ENCODE data around the gene PSMD8. TPM values are rescaled to one million over a fixed set of nuclear protein-coding genes. Genes with fewer than 3 reads are reported as not detected.

The PSMD8 gene
- total and polyA plus RNA-seq, 11 donors = 186 to 690 (median 325) TPM

DNA sequence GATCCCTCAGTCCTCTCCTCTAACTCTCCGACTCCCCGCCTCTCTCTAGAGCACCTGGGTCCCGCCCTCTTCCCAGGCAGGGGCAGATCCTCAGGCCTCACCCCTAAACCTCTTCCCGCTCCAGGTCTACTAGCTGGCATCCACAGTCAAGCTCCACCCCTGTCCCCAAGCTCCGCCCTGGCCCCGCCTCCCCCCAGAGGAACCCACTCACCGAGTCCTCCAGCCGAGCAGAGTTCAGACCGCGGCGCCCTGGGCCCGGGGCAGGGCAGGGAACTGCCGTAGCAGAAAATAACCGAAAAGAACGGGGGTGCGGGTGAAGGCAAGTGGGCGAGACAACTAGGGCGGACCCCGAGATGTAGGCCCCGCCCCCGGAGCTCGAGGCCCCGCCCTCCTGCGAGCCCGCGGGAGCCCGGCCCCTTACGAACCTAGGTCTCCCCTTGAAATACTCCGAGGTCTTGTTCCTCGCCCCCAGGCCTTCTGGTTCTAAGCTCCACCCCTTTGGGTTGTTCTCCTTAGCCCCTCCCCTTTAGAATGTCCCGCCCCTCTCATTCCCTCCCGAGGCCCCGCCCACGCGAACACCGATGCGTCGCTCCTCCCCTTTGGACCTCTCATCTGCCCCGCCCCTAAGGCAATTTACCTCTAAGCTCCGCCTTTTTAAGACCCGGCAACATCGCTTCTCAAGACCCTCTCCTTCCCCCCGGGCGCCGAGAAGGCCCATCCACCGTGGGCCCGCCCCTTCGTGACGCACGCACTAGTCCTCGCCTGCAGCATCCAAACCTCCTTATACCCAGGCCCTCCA lies 13.4 kb downstream of the PSMD8 start, which contains the start of gene GGN:
Gene GGN (minus strand): TSS at position 485 of the 799 bp plus-strand sequence. CDS start 773 bp downstream, outside the sequence.
- ATAC-seq = peak; percentile 56 to 76 (median 68)
- Histone ChIP-seq H3K4me1 (peaks cover 0 to 42% (median 25%) of the 10 kb centered on the region in 12 donors), H3K27me3 (peaks cover 0 to 36% (median 0%) of the 10 kb centered on the region in 9 donors), H3K9me3 (no peaks in the 10 kb centered on the region), H3K27ac (peak within 1 kb of the TSS in 6 of 12 donors; percentile 30 to 80 (median 47)), H3K36me3 (peaks cover 0 to 34% (median 25%) of the 10 kb centered on the region in 9 donors), H3K4me3 (peak within 1 kb of the TSS; percentile 16 to 69 (median 53))
- WGBS, 4 donors = 1 to 3% (median 2%) methylated on average over 36 to 51 of the region's 51 CpGs
- DNase-seq = peak; percentile 73 to 86 (median 75)
- intact Hi-C loops (cut with DNase I) = no loop called here
- no peak for TF ChIP-seq POLR2A (IDR thresholded peaks at IDR 0.05)
- TF ChIP-seq, protein P1, sequence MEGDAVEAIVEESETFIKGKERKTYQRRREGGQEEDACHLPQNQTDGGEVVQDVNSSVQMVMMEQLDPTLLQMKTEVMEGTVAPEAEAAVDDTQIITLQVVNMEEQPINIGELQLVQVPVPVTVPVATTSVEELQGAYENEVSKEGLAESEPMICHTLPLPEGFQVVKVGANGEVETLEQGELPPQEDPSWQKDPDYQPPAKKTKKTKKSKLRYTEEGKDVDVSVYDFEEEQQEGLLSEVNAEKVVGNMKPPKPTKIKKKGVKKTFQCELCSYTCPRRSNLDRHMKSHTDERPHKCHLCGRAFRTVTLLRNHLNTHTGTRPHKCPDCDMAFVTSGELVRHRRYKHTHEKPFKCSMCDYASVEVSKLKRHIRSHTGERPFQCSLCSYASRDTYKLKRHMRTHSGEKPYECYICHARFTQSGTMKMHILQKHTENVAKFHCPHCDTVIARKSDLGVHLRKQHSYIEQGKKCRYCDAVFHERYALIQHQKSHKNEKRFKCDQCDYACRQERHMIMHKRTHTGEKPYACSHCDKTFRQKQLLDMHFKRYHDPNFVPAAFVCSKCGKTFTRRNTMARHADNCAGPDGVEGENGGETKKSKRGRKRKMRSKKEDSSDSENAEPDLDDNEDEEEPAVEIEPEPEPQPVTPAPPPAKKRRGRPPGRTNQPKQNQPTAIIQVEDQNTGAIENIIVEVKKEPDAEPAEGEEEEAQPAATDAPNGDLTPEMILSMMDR (IDR thresholded peaks at IDR 0.05) = no peak

DNA sequence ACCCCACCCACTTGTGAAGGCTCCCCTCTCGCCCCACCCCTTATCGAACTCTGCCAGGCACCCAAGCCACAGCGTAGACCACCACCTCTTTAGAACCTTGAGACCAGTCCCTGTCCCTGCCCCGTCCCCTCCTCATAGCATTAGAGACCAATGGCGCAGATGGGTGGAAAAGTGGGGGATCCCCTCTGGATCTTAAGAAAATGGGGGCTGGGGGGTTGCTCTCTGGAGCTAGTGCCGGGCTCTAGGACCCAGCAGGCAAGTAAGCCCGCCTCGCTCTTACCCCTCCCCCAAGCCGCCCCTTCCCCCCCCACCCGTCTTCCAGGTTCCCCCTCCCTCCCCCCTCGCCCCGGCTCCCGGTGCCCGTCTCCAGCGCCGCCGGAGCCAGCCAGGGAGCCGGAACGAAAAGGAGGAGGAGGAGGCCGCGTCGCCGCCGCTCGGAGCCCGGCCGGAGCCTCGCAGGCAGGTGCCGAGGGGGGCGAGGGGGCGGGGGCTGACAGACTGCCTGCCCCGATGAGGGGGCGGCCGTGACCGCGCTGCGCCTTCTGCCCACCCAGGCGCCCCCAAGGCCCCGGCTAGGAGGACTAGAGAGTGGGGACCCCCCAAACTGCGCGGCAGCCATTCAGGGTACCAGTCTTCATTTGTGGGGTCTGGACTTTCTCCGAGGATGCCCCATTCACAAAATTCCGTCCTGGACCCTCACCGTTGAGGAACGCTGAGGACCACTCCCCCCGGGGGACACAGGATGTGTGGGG lies 14.2 kb downstream of the PSMD8 start, which contains the start of gene SPRED3:
Gene SPRED3 (plus strand): TSS at position 349 of the 752 bp plus-strand sequence. CDS start 1,606 bp downstream, outside the sequence.
- Histone ChIP-seq H3K9me3 (no peaks in the 10 kb centered on the region), H3K4me1 (peaks cover 0 to 42% (median 25%) of the 10 kb centered on the region in 12 donors), H3K36me3 (peaks cover 0 to 26% (median 17%) of the 10 kb centered on the region in 9 donors), H3K27me3 (peaks cover 0 to 38% (median 0%) of the 10 kb centered on the region in 9 donors), H3K4me3 (peak within 1 kb of the TSS; percentile 16 to 69 (median 53)), H3K27ac (peak within 1 kb of the TSS in 7 of 12 donors; percentile 30 to 80 (median 48))
- WGBS, 4 donors = 1% methylated on average over 13 to 45 of the region's 46 CpGs
- TF ChIP-seq, protein P1 (IDR thresholded peaks at IDR 0.05) = no peak
- no peak for TF ChIP-seq POLR2A (IDR thresholded peaks at IDR 0.05)
- ATAC-seq (peak in 3 of 4 donors; percentile 2 to 10 (median 10)), DNase-seq (peak in 1 of 5 donors; percentile 63)
- intact Hi-C loops (cut with DNase I) = no loop called here

DNA sequence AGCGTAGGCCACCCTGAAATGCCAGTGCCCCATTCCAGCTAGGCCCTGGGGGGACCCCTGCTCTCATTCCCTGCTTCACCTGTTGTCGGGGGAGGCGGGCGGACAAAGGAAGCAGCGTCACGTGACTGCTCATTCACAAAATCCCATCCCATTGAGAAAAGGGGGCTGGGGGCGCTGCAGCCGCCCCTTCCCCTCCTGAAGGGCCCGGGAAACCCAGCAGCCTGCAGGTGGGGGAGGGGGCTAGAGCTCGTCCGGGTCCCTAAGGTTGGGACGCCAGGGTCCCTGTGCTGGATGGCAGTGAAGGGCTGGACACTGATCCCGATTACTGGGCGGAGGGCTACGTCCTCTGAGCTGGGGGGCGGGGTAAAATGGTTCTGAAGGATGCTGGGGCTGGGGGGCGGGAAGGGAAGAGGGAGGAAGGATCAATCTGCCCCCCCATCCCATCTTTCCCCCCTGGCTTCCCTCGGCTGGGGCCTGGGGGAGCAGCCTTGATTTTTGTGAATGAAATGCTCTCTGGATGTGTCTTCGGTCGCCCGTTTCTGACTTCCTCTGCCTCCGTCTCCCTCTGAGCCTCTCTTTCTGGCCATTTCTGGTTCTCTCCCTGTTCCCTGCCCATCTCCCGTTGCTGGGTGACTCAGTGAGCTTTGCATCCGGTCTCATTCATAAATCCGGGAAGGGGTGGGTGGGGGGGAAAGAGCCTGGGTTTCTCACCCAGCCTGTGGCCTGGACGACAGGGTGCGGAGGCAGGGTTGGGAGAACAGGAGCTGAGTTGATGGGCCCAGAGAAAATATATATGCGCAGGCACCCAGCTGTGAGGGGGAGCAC lies 14.9 kb downstream of the PSMD8 start:
- 3 to 7% (median 5%) methylated on average over 21 to 28 of the region's 28 CpGs for WGBS, 4 donors
- ATAC-seq (peak in 2 of 4 donors; percentile 10 to 16), DNase-seq (peak in 1 of 5 donors; percentile 53)
- peak overlapping the region in 11 of 12 donors; percentile 33 to 69 (median 56) for H3K4me3 ChIP-seq
- H3K27me3 ChIP-seq = peaks cover 0 to 43% (median 5%) of the 10 kb centered on the region in 9 donors
- TF ChIP-seq, protein P1 (IDR thresholded peaks at IDR 0.05) = no peak
- TF ChIP-seq POLR2A (IDR thresholded peaks at IDR 0.05) = no peak
- H3K36me3 ChIP-seq = peaks cover 0 to 19% (median 9%) of the 10 kb centered on the region in 9 donors
- H3K27ac ChIP-seq = peak overlapping the region in 6 of 12 donors; percentile 26 to 80 (median 52)
- intact Hi-C loops (cut with DNase I) = no loop called here
- H3K9me3 ChIP-seq = no peaks in the 10 kb centered on the region
- H3K4me1 ChIP-seq = peaks cover 0 to 42% (median 25%) of the 10 kb centered on the region in 12 donors

Data from heart left ventricle (tissue), 16 donors.